ENCODE data around the gene KIF3A. TPM values are rescaled to one million over a fixed set of nuclear protein-coding genes. Genes with fewer than 3 reads are reported as not detected.

Gene KIF3A
- total RNA-seq, 1 donor from 2014 or later: 15.3 TPM

- H3K4me3 Mint-ChIP-seq (ENCODE audit: unreplicated experiment): no peak overlapping the region
- H3K27me3 Mint-ChIP-seq (ENCODE audit: unreplicated experiment): no peaks in the 10 kb centered on the region
- H3K9me3 Mint-ChIP-seq (ENCODE audit: unreplicated experiment): no peaks in the 10 kb centered on the region
- TF ChIP-seq CTCF (IDR thresholded peaks at IDR 0.05): no peak
- H3K36me3 Mint-ChIP-seq (ENCODE audit: unreplicated experiment): peaks cover 17% of the 10 kb centered on the region
- H3K27ac Mint-ChIP-seq (ENCODE audit: unreplicated experiment): no peak overlapping the region
- no peak for DNase-seq (ENCODE audit: extremely low spot score, unreplicated experiment)
- peaks cover 10% of the 10 kb centered on the region for H3K4me1 Mint-ChIP-seq (ENCODE audit: unreplicated experiment)
Measured at GRCh38 chr5:132765311-132766019, 28.1 kb upstream of the KIF3A start.

GRCh38 chr5:132764671-132765238 lies 27.4 kb upstream of the KIF3A start:
- TF ChIP-seq CTCF (IDR thresholded peaks at IDR 0.05): no peak
- Mint-ChIP-seq H3K9me3 (ENCODE audit: unreplicated experiment) (no peaks in the 10 kb centered on the region), H3K27me3 (ENCODE audit: unreplicated experiment) (no peaks in the 10 kb centered on the region), H3K27ac (ENCODE audit: unreplicated experiment) (no peak overlapping the region), H3K4me1 (ENCODE audit: unreplicated experiment) (peaks cover 10% of the 10 kb centered on the region), H3K4me3 (ENCODE audit: unreplicated experiment) (no peak overlapping the region), H3K36me3 (ENCODE audit: unreplicated experiment) (peaks cover 24% of the 10 kb centered on the region)
- no peak for DNase-seq (ENCODE audit: extremely low spot score, unreplicated experiment)

GRCh38 chr5:132764051-132764450 lies 26.7 kb upstream of the KIF3A start:
- peaks cover 10% of the 10 kb centered on the region for H3K4me1 Mint-ChIP-seq (ENCODE audit: unreplicated experiment)
- H3K27me3 Mint-ChIP-seq (ENCODE audit: unreplicated experiment): no peaks in the 10 kb centered on the region
- H3K4me3 Mint-ChIP-seq (ENCODE audit: unreplicated experiment): no peak overlapping the region
- no peak overlapping the region for H3K27ac Mint-ChIP-seq (ENCODE audit: unreplicated experiment)
- no peaks in the 10 kb centered on the region for H3K9me3 Mint-ChIP-seq (ENCODE audit: unreplicated experiment)
- H3K36me3 Mint-ChIP-seq (ENCODE audit: unreplicated experiment): peaks cover 27% of the 10 kb centered on the region
- TF ChIP-seq CTCF (IDR thresholded peaks at IDR 0.05): no peak
- no peak for DNase-seq (ENCODE audit: extremely low spot score, unreplicated experiment)

- Mint-ChIP-seq H3K4me1 (ENCODE audit: unreplicated experiment) (peaks cover 10% of the 10 kb centered on the region), H3K36me3 (ENCODE audit: unreplicated experiment) (peaks cover 33% of the 10 kb centered on the region), H3K27me3 (ENCODE audit: unreplicated experiment) (no peaks in the 10 kb centered on the region), H3K4me3 (ENCODE audit: unreplicated experiment) (no peak overlapping the region), H3K9me3 (ENCODE audit: unreplicated experiment) (no peaks in the 10 kb centered on the region), H3K27ac (ENCODE audit: unreplicated experiment) (no peak overlapping the region)
- DNase-seq (ENCODE audit: extremely low spot score, unreplicated experiment): no peak
- no peak for TF ChIP-seq CTCF (IDR thresholded peaks at IDR 0.05)
Measured at GRCh38 chr5:132763181-132764036, 26.1 kb upstream of the KIF3A start.

Data from osteocyte (in vitro differentiated cells).